HepG2 (cell line): Measurements from ENCODE around the gene S100A4. TPM values are rescaled to one million over a fixed set of nuclear protein-coding genes. Genes with fewer than 3 reads are reported as not detected.
A peak's percentile ranks its signal among the peaks of the same experiment; 100 is the strongest.

Experiments used
- AKAP8 ChIP-seq: sonication (generic); formaldehyde crosslinking; IDR thresholded peaks from 2 replicates; pipeline ENCODE4 v1.5.1; 2020; ENCODE audit warnings: mild to moderate bottlenecking, missing genetic modification reagents
- ATAD3A ChIP-seq: sonication (generic); formaldehyde crosslinking; IDR thresholded peaks from 2 replicates; pipeline ENCODE4 v1.4.0; 2020; ENCODE audit warnings: missing genetic modification reagents
- EED ChIP-seq: sonication (generic); formaldehyde crosslinking; IDR thresholded peaks from 2 replicates; pipeline ENCODE4 v1.5.0; 2020; ENCODE audit warnings: mild to moderate bottlenecking, missing genetic modification reagents
- IRF2 ChIP-seq: IDR thresholded peaks from 2 replicates; pipeline ENCODE4 v1.6.1; 2018; ENCODE audit warnings: missing genetic modification reagents, missing compliant biosample characterization
- NRL ChIP-seq: sonication (generic); formaldehyde crosslinking; IDR thresholded peaks from 2 replicates; pipeline ENCODE4 v1.5.0; 2020; ENCODE audit warnings: missing genetic modification reagents, mild to moderate bottlenecking, moderate library complexity, borderline replicate concordance
- RXRA ChIP-seq: sonication (generic); formaldehyde crosslinking; IDR thresholded peaks from 2 replicates; pipeline ENCODE4 v1.5.1; 2020; ENCODE audit warnings: missing genetic modification reagents
- ZNF678 ChIP-seq: sonication (generic); formaldehyde crosslinking; IDR thresholded peaks from 2 replicates; pipeline ENCODE4 v1.4.0; 2020; ENCODE audit warnings: mild to moderate bottlenecking, missing genetic modification reagents
- ZNF747 ChIP-seq: sonication (generic); formaldehyde crosslinking; IDR thresholded peaks from 2 replicates; pipeline ENCODE4 v1.8.1; 2023; ENCODE audit warnings: missing genetic modification reagents, mild to moderate bottlenecking, borderline replicate concordance
- ZNF781 ChIP-seq: sonication (generic); formaldehyde crosslinking; IDR thresholded peaks from 2 replicates; pipeline ENCODE4 v1.5.1; 2020; ENCODE audit warnings: borderline replicate concordance, mild to moderate bottlenecking, missing genetic modification reagents; ENCODE audit errors: not compliant biosample characterization
- polyA plus RNA-seq, 8 experiments: library from polyadenylated mRNA; depleted of rRNA in 3 of 8; stranded (reverse) in 7 of 8; unstranded in 1 of 8; fragments of >200 nt; fragmentation: Illumina TruSeq in 4 of 8; extraction: Trizol in 4 of 8; gene quantifications; 2 replicates each; pipeline versions ENCODE4 v1.2.1 to v1.2.3, GENCODE V29; 2011 to 2016; ENCODE audit warnings: low read depth in 4 of 8, missing spikeins in 1 of 8, mixed read lengths in 1 of 8; ENCODE audit not compliant: insufficient read depth in 1 of 8
- total RNA-seq, 5 experiments: library from RNA; depleted of rRNA; stranded (reverse); fragments of >200 nt; fragmentation: Illumina TruSeq; extraction: Trizol; gene quantifications; 2 replicates each; pipeline ENCODE4 v1.2.3, GENCODE V29; 2016; ENCODE audit warnings: low read depth in 1 of 5
- TF ChIP-seq, protein P1 (sequence below): sonication (generic); formaldehyde crosslinking; IDR thresholded peaks from 2 replicates; pipeline ENCODE4 v1.4.0; 2020; ENCODE audit warnings: missing genetic modification reagents
- TF ChIP-seq, protein P2 (sequence below): sonication (generic); formaldehyde crosslinking; IDR thresholded peaks from 2 replicates; pipeline ENCODE4 v1.8.1; 2023; ENCODE audit warnings: mild to moderate bottlenecking, missing genetic modification reagents
- TF ChIP-seq, protein P3 (sequence below): sonication (generic); formaldehyde crosslinking; IDR thresholded peaks from 2 replicates; pipeline ENCODE4 v1.5.0; 2020; ENCODE audit warnings: missing genetic modification reagents, mild to moderate bottlenecking, borderline replicate concordance
- TF ChIP-seq, protein P4 (sequence below): sonication (generic); formaldehyde crosslinking; IDR thresholded peaks from 2 replicates; pipeline ENCODE4 v1.4.0; 2020; ENCODE audit warnings: missing genetic modification reagents, borderline replicate concordance

Gene S100A4
- total and polyA plus RNA-seq, 2 of the 13 experiments (the other 11 are each of a cell fraction or from before 2014, with no cell fraction given) = 12.9 to 20.2 TPM

DNA sequence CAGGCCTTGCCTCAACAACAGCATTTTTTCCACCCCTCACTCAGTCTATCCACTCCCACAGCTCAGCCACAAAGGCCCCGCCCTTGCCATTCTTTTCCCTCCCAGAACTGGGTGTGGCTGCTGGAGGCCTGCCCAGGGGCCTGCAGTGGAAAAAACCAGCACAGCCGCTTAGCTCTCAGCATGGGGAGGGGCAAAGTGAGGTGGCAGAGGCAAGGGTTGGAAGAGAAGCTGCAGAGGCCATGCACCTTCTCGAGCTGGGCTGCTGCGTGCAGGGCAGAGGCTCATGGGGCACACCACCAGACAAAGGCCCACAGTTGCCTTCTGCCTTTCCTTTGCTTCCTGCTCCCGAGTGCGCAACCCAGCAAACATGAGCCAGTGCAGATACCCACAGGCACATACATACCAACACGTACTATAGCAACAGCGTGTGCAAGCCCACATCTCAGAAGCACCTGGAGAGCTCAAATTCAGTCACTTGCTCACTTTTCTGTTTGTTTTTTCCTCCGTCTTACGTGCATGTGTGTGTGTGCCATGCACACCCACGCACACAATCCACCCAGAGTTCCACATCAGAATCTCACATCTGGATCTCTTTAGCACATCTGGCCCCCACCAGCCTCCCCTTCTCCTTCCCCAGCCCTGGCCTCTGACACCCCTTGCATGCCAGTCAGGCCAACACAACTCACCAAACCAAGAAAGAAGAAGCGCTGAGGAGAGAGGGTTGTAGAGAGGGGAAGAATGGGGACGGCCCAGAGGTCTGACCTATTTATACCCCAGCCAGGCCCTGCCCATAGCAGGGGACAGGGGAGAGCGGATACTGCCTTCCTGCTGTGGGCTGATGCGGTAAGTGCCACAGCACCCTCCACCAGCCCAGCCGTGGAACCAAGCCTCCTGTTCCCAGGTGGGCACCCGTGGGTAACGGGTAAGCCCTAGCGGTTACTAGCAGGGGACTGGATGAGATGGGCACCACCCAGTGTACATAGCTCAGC lies at the start of gene S100A4 (continued):
- TF ChIP-seq, protein P1, sequence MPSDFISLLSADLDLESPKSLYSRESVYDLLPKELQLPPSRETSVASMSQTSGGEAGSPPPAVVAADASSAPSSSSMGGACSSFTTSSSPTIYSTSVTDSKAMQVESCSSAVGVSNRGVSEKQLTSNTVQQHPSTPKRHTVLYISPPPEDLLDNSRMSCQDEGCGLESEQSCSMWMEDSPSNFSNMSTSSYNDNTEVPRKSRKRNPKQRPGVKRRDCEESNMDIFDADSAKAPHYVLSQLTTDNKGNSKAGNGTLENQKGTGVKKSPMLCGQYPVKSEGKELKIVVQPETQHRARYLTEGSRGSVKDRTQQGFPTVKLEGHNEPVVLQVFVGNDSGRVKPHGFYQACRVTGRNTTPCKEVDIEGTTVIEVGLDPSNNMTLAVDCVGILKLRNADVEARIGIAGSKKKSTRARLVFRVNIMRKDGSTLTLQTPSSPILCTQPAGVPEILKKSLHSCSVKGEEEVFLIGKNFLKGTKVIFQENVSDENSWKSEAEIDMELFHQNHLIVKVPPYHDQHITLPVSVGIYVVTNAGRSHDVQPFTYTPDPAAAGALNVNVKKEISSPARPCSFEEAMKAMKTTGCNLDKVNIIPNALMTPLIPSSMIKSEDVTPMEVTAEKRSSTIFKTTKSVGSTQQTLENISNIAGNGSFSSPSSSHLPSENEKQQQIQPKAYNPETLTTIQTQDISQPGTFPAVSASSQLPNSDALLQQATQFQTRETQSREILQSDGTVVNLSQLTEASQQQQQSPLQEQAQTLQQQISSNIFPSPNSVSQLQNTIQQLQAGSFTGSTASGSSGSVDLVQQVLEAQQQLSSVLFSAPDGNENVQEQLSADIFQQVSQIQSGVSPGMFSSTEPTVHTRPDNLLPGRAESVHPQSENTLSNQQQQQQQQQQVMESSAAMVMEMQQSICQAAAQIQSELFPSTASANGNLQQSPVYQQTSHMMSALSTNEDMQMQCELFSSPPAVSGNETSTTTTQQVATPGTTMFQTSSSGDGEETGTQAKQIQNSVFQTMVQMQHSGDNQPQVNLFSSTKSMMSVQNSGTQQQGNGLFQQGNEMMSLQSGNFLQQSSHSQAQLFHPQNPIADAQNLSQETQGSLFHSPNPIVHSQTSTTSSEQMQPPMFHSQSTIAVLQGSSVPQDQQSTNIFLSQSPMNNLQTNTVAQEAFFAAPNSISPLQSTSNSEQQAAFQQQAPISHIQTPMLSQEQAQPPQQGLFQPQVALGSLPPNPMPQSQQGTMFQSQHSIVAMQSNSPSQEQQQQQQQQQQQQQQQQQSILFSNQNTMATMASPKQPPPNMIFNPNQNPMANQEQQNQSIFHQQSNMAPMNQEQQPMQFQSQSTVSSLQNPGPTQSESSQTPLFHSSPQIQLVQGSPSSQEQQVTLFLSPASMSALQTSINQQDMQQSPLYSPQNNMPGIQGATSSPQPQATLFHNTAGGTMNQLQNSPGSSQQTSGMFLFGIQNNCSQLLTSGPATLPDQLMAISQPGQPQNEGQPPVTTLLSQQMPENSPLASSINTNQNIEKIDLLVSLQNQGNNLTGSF (CRISPR knock-in tag) = peak; percentile 91; the same call in 1 of the 2 replicates
- TF ChIP-seq, protein P2, sequence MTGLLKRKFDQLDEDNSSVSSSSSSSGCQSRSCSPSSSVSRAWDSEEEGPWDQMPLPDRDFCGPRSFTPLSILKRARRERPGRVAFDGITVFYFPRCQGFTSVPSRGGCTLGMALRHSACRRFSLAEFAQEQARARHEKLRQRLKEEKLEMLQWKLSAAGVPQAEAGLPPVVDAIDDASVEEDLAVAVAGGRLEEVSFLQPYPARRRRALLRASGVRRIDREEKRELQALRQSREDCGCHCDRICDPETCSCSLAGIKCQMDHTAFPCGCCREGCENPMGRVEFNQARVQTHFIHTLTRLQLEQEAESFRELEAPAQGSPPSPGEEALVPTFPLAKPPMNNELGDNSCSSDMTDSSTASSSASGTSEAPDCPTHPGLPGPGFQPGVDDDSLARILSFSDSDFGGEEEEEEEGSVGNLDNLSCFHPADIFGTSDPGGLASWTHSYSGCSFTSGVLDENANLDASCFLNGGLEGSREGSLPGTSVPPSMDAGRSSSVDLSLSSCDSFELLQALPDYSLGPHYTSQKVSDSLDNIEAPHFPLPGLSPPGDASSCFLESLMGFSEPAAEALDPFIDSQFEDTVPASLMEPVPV (CRISPR knock-in tag) = no peak; the same call in 1 of the 2 replicates
- TF ChIP-seq NRL (CRISPR knock-in tag) (no peak), ZNF747 (CRISPR knock-in tag) (peak; percentile 71; the same call in 1 of the 2 replicates), ZNF781 (no peak), ZNF678 (CRISPR knock-in tag) (no peak), AKAP8 (CRISPR knock-in tag) (no peak), ATAD3A (CRISPR knock-in tag) (no peak), IRF2 (peak; percentile 31; the same call in 1 of the 2 replicates), RXRA (CRISPR knock-in tag) (0 out of 2 replicates have a peak, but pooled peaks have one; percentile 16), EED (0 out of 2 replicates have a peak, but pooled peaks have one; percentile 44)
- TF ChIP-seq, protein P3, sequence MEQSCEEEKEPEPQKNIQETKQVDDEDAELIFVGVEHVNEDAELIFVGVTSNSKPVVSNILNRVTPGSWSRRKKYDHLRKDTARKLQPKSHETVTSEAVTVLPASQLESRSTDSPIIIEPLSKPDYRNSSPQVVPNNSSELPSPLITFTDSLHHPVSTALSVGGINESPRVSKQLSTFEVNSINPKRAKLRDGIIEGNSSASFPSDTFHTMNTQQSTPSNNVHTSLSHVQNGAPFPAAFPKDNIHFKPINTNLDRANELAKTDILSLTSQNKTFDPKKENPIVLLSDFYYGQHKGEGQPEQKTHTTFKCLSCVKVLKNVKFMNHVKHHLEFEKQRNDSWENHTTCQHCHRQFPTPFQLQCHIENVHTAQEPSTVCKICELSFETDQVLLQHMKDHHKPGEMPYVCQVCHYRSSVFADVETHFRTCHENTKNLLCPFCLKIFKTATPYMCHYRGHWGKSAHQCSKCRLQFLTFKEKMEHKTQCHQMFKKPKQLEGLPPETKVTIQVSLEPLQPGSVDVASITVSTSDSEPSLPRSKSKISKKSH (CRISPR knock-in tag) = no peak
- TF ChIP-seq, protein P4, sequence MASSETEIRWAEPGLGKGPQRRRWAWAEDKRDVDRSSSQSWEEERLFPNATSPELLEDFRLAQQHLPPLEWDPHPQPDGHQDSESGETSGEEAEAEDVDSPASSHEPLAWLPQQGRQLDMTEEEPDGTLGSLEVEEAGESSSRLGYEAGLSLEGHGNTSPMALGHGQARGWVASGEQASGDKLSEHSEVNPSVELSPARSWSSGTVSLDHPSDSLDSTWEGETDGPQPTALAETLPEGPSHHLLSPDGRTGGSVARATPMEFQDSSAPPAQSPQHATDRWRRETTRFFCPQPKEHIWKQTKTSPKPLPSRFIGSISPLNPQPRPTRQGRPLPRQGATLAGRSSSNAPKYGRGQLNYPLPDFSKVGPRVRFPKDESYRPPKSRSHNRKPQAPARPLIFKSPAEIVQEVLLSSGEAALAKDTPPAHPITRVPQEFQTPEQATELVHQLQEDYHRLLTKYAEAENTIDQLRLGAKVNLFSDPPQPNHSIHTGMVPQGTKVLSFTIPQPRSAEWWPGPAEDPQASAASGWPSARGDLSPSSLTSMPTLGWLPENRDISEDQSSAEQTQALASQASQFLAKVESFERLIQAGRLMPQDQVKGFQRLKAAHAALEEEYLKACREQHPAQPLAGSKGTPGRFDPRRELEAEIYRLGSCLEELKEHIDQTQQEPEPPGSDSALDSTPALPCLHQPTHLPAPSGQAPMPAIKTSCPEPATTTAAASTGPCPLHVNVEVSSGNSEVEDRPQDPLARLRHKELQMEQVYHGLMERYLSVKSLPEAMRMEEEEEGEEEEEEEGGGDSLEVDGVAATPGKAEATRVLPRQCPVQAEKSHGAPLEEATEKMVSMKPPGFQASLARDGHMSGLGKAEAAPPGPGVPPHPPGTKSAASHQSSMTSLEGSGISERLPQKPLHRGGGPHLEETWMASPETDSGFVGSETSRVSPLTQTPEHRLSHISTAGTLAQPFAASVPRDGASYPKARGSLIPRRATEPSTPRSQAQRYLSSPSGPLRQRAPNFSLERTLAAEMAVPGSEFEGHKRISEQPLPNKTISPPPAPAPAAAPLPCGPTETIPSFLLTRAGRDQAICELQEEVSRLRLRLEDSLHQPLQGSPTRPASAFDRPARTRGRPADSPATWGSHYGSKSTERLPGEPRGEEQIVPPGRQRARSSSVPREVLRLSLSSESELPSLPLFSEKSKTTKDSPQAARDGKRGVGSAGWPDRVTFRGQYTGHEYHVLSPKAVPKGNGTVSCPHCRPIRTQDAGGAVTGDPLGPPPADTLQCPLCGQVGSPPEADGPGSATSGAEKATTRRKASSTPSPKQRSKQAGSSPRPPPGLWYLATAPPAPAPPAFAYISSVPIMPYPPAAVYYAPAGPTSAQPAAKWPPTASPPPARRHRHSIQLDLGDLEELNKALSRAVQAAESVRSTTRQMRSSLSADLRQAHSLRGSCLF (CRISPR knock-in tag) = no peak
